GM12878 (cell line): ENCODE results near the gene SYT8.

Experiments
- BMI1 ChIP-seq: fragments of 450-650 bp; IDR thresholded peaks from 2 replicates; pipeline ENCODE4 v1.6.1; 2016; ENCODE audit warnings: mild to moderate bottlenecking, moderate library complexity, borderline replicate concordance
- EP300 ChIP-seq, 2 experiments: fragments of 150-350 bp in 1 of 2; IDR thresholded peaks; 2 replicates each; pipeline ENCODE4 v1.6.1; 2011 to 2012; ENCODE audit warnings: low read depth in 2 of 2, low read length in 2 of 2, borderline replicate concordance in 1 of 2, improper control_type of control experiment in 1 of 2, inconsistent platforms in 1 of 2; ENCODE audit not compliant: control insufficient read depth in 1 of 2
- LARP7 ChIP-seq: fragments of 450-650 bp; IDR thresholded peaks from 2 replicates; pipeline ENCODE4 v1.6.1; 2017; ENCODE audit warnings: mild to moderate bottlenecking
- POLR2AphosphoS5 ChIP-seq: IDR thresholded peaks from 2 replicates; pipeline ENCODE4 v1.6.1; 2011; ENCODE audit warnings: mild to moderate bottlenecking, low read length, inconsistent platforms
- ZNF217 ChIP-seq: fragments of 450-650 bp; IDR thresholded peaks from 2 replicates; pipeline ENCODE4 v1.6.1; 2017; ENCODE audit warnings: antibody characterized with exemption, mild to moderate bottlenecking
- ZNF274 ChIP-seq: IDR thresholded peaks from one replicate; pipeline ENCODE4 v1.8.0; 2011; ENCODE audit not compliant: insufficient read length, insufficient read depth
- TF ChIP-seq, protein P1 (sequence below): IDR thresholded peaks from 2 replicates; pipeline ENCODE4 v1.6.1; 2012; ENCODE audit warnings: mild to moderate bottlenecking, low read depth, low read length
- TF ChIP-seq, protein P2 (sequence below), 3 experiments: IDR thresholded peaks in 2 of 3; conservative IDR thresholded peaks in 1 of 3; 2 replicates each; pipeline ENCODE4 v1.5.1; 2011; ENCODE audit warnings: low read depth in 3 of 3, low read length in 3 of 3, mild to moderate bottlenecking in 3 of 3, control low read depth in 2 of 3, moderate library complexity in 2 of 3, inconsistent platforms in 1 of 3, mixed read lengths in 1 of 3; ENCODE audit not compliant: control insufficient read depth in 2 of 3, insufficient read depth in 1 of 3; ENCODE audit errors: extremely low read depth in 1 of 3
- TF ChIP-seq, protein P3 (sequence below): fragments of 450-650 bp; IDR thresholded peaks from 2 replicates; pipeline ENCODE4 v1.6.1; 2016; ENCODE audit warnings: mild to moderate bottlenecking, moderate library complexity, borderline replicate concordance
- TF ChIP-seq, protein P4 (sequence below): fragments of 450-650 bp; IDR thresholded peaks from 2 replicates; pipeline ENCODE4 v1.6.1; 2017; ENCODE audit warnings: mild to moderate bottlenecking

DNA sequence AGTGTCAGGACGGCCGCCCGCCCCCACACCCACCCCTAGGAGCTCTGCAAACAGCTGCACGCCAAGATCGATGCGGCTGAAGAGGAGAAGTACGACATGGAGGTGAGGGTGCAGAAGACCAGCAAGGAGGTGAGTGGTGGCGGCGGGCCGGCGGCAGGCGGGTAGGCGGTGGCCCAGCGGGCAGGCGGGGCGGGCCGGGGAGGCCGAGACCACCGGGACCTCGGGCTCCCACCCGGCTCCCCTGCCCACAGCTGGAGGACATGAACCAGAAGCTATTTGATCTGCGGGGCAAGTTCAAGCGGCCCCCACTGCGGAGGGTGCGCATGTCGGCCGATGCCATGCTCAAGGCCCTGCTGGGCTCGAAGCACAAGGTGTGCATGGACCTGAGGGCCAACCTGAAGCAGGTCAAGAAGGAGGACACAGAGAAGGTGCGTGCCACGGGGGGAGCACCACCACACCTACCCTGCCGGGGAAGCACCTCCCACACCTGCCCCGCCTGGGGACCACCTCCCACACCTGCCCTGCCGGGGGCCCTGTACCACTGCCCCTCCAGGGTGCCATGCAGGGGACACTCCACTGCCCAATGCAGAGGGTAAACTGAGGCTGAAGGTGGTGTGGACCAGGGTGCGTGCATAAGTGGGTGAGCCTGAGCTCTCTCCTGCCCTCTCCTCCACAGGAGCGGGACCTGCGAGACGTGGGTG, 6.1 kb downstream of the SYT8 start:
- no peak for TF ChIP-seq POLR2AphosphoS5
- no peak for TF ChIP-seq EP300 (IDR thresholded peaks at IDR 0.05; ENCODE audit: borderline replicate concordance in 1 of 2, control insufficient read depth in 1 of 2, low read depth in 2 of 2, low read length in 2 of 2)
- TF ChIP-seq LARP7 = no peak
- TF ChIP-seq, protein P1, sequence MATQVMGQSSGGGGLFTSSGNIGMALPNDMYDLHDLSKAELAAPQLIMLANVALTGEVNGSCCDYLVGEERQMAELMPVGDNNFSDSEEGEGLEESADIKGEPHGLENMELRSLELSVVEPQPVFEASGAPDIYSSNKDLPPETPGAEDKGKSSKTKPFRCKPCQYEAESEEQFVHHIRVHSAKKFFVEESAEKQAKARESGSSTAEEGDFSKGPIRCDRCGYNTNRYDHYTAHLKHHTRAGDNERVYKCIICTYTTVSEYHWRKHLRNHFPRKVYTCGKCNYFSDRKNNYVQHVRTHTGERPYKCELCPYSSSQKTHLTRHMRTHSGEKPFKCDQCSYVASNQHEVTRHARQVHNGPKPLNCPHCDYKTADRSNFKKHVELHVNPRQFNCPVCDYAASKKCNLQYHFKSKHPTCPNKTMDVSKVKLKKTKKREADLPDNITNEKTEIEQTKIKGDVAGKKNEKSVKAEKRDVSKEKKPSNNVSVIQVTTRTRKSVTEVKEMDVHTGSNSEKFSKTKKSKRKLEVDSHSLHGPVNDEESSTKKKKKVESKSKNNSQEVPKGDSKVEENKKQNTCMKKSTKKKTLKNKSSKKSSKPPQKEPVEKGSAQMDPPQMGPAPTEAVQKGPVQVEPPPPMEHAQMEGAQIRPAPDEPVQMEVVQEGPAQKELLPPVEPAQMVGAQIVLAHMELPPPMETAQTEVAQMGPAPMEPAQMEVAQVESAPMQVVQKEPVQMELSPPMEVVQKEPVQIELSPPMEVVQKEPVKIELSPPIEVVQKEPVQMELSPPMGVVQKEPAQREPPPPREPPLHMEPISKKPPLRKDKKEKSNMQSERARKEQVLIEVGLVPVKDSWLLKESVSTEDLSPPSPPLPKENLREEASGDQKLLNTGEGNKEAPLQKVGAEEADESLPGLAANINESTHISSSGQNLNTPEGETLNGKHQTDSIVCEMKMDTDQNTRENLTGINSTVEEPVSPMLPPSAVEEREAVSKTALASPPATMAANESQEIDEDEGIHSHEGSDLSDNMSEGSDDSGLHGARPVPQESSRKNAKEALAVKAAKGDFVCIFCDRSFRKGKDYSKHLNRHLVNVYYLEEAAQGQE = no peak
- TF ChIP-seq BMI1 = no peak
- TF ChIP-seq, protein P2, sequence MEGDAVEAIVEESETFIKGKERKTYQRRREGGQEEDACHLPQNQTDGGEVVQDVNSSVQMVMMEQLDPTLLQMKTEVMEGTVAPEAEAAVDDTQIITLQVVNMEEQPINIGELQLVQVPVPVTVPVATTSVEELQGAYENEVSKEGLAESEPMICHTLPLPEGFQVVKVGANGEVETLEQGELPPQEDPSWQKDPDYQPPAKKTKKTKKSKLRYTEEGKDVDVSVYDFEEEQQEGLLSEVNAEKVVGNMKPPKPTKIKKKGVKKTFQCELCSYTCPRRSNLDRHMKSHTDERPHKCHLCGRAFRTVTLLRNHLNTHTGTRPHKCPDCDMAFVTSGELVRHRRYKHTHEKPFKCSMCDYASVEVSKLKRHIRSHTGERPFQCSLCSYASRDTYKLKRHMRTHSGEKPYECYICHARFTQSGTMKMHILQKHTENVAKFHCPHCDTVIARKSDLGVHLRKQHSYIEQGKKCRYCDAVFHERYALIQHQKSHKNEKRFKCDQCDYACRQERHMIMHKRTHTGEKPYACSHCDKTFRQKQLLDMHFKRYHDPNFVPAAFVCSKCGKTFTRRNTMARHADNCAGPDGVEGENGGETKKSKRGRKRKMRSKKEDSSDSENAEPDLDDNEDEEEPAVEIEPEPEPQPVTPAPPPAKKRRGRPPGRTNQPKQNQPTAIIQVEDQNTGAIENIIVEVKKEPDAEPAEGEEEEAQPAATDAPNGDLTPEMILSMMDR (IDR thresholded peaks at IDR 0.05 in 2 of 3, conservative IDR thresholded peaks at IDR 0.05 in 1 of 3; ENCODE audit: control insufficient read depth in 2 of 3, extremely low read depth in 1 of 3, insufficient read depth in 1 of 3, low read depth in 3 of 3, low read length in 3 of 3) = no peak
- no peak for TF ChIP-seq ZNF274
- TF ChIP-seq, protein P3, sequence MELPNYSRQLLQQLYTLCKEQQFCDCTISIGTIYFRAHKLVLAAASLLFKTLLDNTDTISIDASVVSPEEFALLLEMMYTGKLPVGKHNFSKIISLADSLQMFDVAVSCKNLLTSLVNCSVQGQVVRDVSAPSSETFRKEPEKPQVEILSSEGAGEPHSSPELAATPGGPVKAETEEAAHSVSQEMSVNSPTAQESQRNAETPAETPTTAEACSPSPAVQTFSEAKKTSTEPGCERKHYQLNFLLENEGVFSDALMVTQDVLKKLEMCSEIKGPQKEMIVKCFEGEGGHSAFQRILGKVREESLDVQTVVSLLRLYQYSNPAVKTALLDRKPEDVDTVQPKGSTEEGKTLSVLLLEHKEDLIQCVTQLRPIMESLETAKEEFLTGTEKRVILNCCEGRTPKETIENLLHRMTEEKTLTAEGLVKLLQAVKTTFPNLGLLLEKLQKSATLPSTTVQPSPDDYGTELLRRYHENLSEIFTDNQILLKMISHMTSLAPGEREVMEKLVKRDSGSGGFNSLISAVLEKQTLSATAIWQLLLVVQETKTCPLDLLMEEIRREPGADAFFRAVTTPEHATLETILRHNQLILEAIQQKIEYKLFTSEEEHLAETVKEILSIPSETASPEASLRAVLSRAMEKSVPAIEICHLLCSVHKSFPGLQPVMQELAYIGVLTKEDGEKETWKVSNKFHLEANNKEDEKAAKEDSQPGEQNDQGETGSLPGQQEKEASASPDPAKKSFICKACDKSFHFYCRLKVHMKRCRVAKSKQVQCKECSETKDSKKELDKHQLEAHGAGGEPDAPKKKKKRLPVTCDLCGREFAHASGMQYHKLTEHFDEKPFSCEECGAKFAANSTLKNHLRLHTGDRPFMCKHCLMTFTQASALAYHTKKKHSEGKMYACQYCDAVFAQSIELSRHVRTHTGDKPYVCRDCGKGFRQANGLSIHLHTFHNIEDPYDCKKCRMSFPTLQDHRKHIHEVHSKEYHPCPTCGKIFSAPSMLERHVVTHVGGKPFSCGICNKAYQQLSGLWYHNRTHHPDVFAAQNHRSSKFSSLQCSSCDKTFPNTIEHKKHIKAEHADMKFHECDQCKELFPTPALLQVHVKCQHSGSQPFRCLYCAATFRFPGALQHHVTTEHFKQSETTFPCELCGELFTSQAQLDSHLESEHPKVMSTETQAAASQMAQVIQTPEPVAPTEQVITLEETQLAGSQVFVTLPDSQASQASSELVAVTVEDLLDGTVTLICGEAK = no peak
- TF ChIP-seq, protein P4, sequence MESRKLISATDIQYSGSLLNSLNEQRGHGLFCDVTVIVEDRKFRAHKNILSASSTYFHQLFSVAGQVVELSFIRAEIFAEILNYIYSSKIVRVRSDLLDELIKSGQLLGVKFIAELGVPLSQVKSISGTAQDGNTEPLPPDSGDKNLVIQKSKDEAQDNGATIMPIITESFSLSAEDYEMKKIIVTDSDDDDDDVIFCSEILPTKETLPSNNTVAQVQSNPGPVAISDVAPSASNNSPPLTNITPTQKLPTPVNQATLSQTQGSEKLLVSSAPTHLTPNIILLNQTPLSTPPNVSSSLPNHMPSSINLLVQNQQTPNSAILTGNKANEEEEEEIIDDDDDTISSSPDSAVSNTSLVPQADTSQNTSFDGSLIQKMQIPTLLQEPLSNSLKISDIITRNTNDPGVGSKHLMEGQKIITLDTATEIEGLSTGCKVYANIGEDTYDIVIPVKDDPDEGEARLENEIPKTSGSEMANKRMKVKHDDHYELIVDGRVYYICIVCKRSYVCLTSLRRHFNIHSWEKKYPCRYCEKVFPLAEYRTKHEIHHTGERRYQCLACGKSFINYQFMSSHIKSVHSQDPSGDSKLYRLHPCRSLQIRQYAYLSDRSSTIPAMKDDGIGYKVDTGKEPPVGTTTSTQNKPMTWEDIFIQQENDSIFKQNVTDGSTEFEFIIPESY = no peak
- TF ChIP-seq ZNF217 = no peak
